GM12872 (cell line): ENCODE data around the gene TPSD1.

Experiments used
- CTCF ChIP-seq: IDR thresholded peaks from 3 replicates; pipeline ENCODE4 v1.5.1; 2011; ENCODE audit warnings: low read depth, mild to moderate bottlenecking, low read length, moderate library complexity; ENCODE audit not compliant: insufficient read depth

The TPSD1 gene

GRCh38 chr16:1305823-1306222, 50.0 kb downstream of the TPSD1 start:
- no peak for TF ChIP-seq CTCF

- TF ChIP-seq CTCF, result no peak
Observed at GRCh38 chr16:1306334-1306733, 50.5 kb downstream of the TPSD1 start.

GRCh38 chr16:1308036-1308976, 52.4 kb downstream of the TPSD1 start:
- TF ChIP-seq CTCF, result no peak
